ENCODE results near the gene OTUD3.
"Not testable (repeated sequence)": the region's sequence is repeated elsewhere in the genome, so short reads cannot be mapped to it uniquely, and the experiment has no call there.

Gene OTUD3

DNA sequence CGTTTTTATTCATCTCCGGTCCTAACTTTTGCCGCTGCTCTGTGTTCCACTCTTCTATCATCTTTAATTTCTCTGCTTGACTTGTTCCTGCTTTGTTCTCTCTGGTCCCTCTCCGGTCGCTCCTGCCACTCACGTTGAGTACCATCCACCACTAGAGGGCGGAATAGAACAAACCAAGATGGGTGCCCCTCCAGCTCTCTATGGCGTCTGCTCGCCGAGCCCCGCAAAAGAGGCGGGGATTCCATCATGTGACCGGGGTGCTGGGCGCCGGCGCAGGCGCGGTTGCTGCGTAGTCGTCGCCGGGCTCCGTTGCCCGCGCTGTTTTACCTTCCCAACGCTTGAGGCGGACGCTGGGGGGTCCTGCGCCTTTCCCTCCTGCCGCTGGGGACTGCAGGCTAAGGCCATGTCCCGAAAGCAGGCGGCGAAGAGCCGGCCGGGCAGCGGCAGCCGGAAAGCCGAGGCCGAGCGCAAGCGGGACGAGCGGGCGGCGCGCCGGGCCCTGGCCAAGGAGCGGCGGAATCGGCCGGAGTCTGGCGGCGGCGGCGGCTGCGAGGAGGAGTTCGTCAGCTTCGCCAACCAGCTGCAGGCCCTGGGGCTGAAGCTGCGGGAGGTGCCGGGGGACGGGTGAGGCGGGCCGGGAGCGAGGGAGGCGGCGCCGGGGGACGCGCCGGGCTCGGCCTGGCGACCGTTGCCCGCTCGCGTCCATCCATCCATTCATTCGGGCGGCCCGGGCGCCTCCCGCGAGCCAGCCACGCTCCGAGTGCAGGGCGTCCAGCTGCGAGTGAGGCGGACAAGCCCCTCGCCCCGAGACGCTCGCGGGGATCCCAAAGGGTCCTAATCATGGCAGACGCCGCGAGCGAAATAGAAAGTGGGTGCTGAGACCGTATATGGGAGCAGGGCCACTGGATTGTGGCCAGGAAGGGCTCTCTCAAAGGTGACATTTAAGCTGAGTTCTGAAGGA lies at the start of gene OTUD3:
Gene OTUD3, plus strand, starts transcription at position 285 of the 961 bp plus-strand sequence. Its CDS starts 119 bp downstream, at position 404.
- DNase-seq, result peak; percentile 37 to 96 (median 91)

GRCh38 chr1:19835578-19835977 lies 46.6 kb upstream of the OTUD3 start:
- DNase-seq, result no peak

GRCh38 chr1:19837866-19838265 lies 44.3 kb upstream of the OTUD3 start:
- no peak for DNase-seq

DNA sequence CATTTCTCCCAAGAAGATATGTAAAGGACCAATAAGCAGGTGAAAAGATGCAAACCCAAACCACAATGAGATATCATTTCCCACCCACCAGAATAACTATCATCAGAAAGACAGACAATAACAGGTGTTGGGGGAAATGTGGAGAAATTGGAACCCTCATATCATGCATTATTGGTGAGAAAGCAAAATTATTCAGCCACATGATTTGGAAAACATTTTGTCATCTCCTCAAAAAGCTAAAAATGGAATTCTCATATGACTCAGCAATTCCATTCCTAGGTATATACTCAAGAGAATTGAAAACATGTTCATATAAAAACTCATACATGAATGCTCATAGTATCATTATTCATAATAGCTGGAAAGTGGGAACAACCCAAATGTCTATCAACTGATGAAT lies 42.0 kb upstream of the OTUD3 start:
- no peak for DNase-seq

DNA sequence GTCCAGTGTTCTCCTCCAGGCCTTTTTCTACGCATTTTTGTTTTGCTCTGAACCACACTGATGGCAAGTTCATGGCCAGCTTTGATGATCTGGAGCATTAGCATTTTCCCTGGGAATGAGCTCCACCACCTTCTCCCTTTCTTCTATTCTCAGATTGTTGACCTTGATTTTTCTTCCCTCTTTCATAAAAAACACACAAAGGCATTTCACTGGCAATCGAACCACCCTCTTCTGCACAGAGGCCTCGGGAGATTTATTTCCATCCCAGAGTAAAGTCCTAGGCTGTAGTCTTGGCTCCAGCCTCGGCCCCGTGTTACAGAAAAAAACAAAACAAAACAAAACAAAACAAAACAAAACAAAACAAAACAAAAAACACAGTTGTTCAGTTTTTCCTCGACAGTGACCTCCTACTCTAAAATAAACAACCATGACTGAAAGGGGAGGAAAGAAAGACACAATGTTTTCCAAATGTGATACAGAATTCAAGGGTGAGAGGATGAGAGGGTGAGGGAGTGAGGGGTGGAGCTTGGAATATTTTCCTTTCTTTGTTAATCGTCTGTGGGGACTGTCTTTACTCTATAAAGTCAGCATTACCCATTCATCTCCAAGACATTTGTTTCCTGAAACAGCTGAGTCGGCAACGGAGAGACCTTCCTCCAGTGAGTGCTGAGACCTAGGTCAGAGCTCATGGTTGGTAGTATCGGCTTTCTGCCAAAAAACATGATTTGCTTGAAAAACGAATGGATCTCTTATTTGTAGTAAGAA lies 37.3 kb upstream of the OTUD3 start:
- no peak for DNase-seq

GRCh38 chr1:19845555-19845954 lies 36.6 kb upstream of the OTUD3 start:
- DNase-seq, result no peak

- DNase-seq, result no peak
Observed at GRCh38 chr1:19846338-19846737, 35.9 kb upstream of the OTUD3 start.

- DNase-seq, result not testable (repeated sequence)
Observed at GRCh38 chr1:19847334-19847733, 34.9 kb upstream of the OTUD3 start.

DNA sequence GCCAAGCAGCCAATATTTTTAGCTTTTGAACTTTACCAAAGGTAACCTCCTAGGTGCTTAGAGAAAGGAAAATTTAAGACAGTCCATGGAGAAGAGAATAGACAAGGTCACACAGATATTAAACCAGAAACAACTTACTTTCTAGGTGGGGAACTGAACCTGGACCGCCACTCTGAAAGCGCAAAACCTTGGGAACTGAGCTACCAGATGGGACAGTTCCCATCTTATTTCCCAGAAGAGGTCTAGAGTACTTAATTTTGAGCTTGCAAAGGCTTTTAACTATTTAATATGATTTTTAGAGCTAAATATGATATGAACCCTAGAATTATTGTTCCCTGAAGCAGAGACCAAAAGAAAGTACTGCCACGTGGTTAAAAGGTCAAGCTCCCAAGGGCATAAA lies 32.9 kb upstream of the OTUD3 start:
- DNase-seq, result not testable (repeated sequence)

GRCh38 chr1:19850214-19850613 lies 32.0 kb upstream of the OTUD3 start:
- DNase-seq, result no peak

GRCh38 chr1:19852036-19852435 lies 30.2 kb upstream of the OTUD3 start:
- no peak for DNase-seq

- no peak for DNase-seq
Observed at GRCh38 chr1:19854866-19855265, 27.3 kb upstream of the OTUD3 start.

- DNase-seq, result no peak
Observed at GRCh38 chr1:19858893-19859292, 23.3 kb upstream of the OTUD3 start.

DNA sequence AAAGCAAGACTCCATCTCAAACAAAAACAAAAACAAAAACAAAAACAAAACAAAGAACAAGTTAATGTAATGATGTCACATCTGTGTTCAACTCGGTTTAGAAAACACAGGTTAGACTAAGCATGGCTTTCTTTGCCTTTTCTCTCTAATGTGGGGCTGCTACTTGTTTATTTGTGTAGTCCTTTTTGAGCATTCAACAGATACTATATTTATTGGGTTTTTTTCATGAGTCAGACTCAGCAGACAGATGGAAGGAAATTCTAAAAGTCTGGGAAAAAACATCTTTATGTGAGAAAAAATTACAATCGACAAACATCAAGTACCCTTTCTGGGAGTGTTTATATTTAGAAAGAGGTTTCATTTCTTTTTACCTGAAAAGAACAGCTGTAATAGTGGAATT lies 22.3 kb upstream of the OTUD3 start:
- DNase-seq, result no peak

DNA sequence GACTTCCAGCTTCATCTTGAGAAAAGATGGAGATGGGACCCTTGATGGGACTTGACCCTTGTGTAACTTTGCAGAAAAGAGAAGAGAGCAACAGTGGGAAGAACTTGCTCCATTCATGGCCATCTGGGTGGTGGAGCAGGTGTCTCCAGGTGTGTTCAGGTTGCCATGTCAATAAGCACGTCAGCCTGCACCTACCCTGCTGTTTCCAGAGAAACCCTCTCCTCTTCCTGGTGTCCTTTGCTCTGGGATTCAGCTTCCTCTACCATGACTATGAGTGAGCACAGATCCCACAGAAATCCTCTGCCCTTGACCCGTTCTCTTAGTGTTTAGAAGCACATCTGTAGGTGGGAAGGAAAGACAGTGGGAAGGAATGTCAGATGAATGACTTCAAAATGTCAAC lies 21.8 kb upstream of the OTUD3 start:
- no peak for DNase-seq

DNA sequence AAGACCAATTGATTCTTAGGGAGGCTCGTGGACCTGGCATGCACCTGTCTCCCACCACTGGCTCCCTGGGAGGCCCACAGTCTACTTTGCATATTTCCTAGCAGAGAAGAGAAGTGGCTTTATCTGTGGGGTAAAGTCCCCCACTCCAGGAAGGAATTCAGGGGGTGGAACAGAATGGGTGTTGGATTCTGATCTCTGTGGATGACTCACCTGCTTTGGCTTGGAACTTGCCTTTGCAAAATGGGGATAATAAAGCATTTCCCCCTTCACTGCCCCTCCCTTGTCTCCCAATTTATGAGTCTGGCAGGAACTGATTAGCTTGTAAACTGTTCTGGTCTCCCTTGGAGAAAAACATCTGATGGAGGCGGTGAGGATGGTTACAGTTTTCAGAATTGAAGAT lies 21.2 kb upstream of the OTUD3 start:
- DNase-seq, result peak in 2 of 56 donors; percentile 2 to 5

GRCh38 chr1:19861842-19862530 lies 20.2 kb upstream of the OTUD3 start:
- DNase-seq, result no peak

GRCh38 chr1:19862944-19863343 lies 19.3 kb upstream of the OTUD3 start:
- DNase-seq, result no peak

GRCh38 chr1:19864570-19865160 lies 17.5 kb upstream of the OTUD3 start:
- no peak for DNase-seq

DNA sequence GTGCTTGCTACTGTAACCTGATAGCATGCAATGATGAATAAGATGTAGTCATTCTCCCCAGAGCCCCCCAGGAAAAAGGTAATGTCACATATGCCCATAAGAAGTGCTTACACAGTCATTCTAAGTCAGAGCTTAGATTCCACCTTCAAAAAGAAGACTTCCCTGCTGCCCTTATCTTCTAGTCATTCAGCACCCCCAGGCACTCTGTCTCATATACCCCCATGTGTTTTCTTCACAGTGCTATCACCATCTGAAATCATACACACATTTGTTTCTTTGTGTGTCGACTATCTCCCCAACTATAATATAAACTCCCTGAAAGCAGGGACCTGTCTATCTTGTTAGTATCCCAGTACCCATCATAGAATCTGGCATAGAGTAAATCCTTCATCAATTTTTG lies 16.2 kb upstream of the OTUD3 start:
- no peak for DNase-seq

DNA sequence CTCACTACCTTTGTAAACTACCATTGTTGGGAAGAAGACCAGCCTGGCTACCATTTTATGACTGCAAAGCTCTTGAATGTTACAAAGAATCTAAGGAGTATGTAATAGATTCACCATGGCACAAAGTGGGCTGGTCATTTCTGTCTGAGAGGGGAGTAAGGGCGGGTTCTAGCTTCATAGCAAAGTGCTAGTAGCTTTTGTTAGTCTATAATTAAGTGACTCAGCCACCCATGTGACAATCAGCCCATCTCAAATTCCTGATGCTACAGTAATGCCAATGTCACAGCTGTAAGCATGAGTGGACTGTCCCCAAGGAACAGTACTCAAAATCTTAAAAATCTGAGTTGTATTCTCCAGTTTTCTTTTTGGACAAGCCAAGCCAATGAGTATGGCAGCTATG lies 15.4 kb upstream of the OTUD3 start:
- DNase-seq, result no peak

Measured in amygdala (tissue), 56 donors.